Right cardiac atrium (tissue), 5 donors: Measurements from ENCODE around the gene ELMO1. TPM values are rescaled to one million over a fixed set of nuclear protein-coding genes. Genes with fewer than 3 reads are reported as not detected.
A peak's percentile ranks its signal among the peaks of the same experiment; 100 is the strongest.

Experiments
- ATAC-seq, 2 donors: fragments of 200-7000 bp; cut with Tn5 transposase; one replicate each; pipeline versions ENCODE4 v1.8.0 to v1.9.1; 2020; ENCODE audit warnings: moderate library complexity in 2 of 2, mild to moderate bottlenecking in 1 of 2
- DNase-seq, 3 donors: peaks; one replicate each; pipeline ENCODE4 v3.0.0-alpha.2; 2020
- H3K27ac ChIP-seq: one replicate; pipeline ENCODE4 v1.5.1; 2013; ENCODE audit warnings: mild to moderate bottlenecking, low read length, control low read depth, moderate library complexity
- H3K27me3 ChIP-seq: one replicate; pipeline ENCODE4 v1.6.1; 2013; ENCODE audit not compliant: control insufficient read depth, insufficient read depth
- H3K4me1 ChIP-seq: one replicate; pipeline ENCODE4 v1.6.1; 2013; ENCODE audit warnings: low read length; ENCODE audit not compliant: control insufficient read depth, insufficient read depth
- H3K4me3 ChIP-seq: one replicate; pipeline ENCODE4 v1.5.1; 2013; ENCODE audit warnings: low read length, control low read depth
- H3K9me3 ChIP-seq: one replicate; pipeline ENCODE4 v1.6.1; 2013; ENCODE audit warnings: low read length; ENCODE audit not compliant: control insufficient read depth
- WGBS: extraction: QIAGEN DNeasy Blood & Tissue Kit; methylation state at CpG from one replicate; pipeline ENCODE4 v1.1.7; 2013; 5-methylcytosine and 5-hydroxymethylcytosine counted together
- intact Hi-C, 4 donors: fragments of 100-400 bp; cut with DNase I; formaldehyde crosslinking; loops; one replicate each; pipeline versions ENCODE4 v1.11.0 to v1.14.0; 2022 to 2023
- polyA plus RNA-seq: library from polyadenylated mRNA; stranded (reverse); fragments of 200-250 nt; gene quantifications from one replicate; pipeline ENCODE4 v1.2.3, GENCODE V29; 2013
- total RNA-seq, 4 donors: library from RNA; stranded (reverse); fragmentation: NEBNext Ultra II Directional; extraction: Animal tissue kit (Norgen Biotek cat#: 25700); gene quantifications; one replicate each; pipeline ENCODE4 v1.2.1, GENCODE V29; 2021
- donor health status: healthy with polysubstance abuse.
- donor health status: DM: no; HTN: yes; CAD: no.
- donor health status: DM: no; HTN: no; CAD: no.
- donor health status: DM: no; HTN: yes; CAD: no; lungs with severe emphysema.
- donor health status: DM: yes; HTN: yes; CAD: no.

Gene ELMO1
- total and polyA plus RNA-seq, 5 donors, result 11.8 to 20.8 (median 18.8) TPM

DNA sequence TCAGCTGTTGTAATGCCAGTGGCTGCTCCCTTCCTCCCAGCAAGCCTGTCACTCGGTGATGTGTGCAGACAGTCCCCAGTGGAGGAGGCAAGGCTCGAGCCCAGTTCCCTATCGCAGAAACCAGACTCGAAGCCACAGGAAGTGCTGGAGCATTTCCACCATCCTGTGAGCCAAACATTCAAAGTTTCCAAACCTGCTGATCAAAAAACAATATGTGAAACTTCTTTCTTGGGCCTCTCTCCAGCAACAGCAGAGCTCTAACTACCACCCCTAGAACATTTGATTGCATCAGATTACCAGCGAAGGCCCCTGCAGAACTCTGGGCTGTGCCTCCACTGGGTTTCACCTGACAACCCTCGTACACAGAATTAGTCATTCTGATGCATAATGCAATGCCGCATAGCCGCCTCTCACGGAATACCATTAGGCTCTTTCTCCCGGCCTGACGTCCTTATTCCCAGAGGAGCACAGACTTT is 94.0 kb downstream of the ELMO1 start:
- intact Hi-C loops, result loop anchor here in 1 of 4 donors (10.0 kb wide), 2 partner anchors 70 to 90 kb away; partner anchors contain the start of gene ELMO1

DNA sequence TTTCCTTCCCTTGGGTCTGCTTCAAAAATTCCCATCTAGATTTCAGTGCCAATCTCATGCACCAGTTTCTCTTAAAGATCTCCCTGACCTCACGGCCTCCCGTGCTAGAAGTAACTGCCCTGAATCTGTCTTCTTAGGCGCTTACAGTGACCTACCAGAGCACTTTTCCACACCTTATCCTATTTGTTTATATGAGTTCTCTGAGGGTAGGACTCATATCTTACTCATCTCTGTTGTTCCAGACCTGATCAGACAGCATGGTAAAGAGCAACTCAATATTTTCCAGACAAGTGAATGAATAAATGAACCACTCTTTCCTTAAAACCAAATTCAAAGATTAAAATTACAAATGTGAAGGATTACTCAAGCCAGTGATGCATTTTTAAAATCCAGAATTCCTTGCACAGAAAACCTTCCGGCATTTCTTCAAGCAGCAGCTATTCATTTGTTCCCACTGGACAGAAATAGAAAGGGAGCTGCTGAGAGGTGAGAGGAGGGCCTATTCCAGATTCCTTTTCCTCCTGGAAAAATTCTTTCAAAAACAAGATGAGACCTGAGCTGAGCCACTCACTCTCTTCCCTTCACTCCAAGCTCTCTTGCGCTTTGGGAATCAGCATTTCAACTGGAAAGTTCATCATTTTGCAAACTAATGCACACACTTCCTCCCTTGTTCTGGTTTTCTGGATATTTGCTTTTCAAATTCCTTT is 94.6 kb downstream of the ELMO1 start:
- Histone ChIP-seq H3K4me1 (peaks cover 11% of the 10 kb centered on the region), H3K9me3 (no peaks in the 10 kb centered on the region), H3K27me3 (no peaks in the 10 kb centered on the region), H3K27ac (peak overlapping the region; percentile 65), H3K4me3 (no peak overlapping the region)
- 54% methylated on average over 5 of the region's 5 CpGs for WGBS
- intact Hi-C loops, result loop anchor here in 1 of 4 donors (10.0 kb wide), 2 partner anchors 69 to 91 kb away; partner anchors contain the start of gene ELMO1
- ATAC-seq (peak in 1 of 2 donors; percentile 55), DNase-seq (no peak)

More for the DNA sequence above, 94.0 kb downstream of the ELMO1 start:
- DNase-seq, result peak; percentile 88 to 93 (median 93)
- H3K4me3 ChIP-seq, result no peak overlapping the region
- WGBS, result 20% methylated on average over 11 of the region's 11 CpGs
- H3K4me1 ChIP-seq, result peaks cover 12% of the 10 kb centered on the region
- H3K27ac ChIP-seq, result peak overlapping the region; percentile 46
- no peaks in the 10 kb centered on the region for H3K9me3 ChIP-seq
- peak; percentile 98 for ATAC-seq
- no peaks in the 10 kb centered on the region for H3K27me3 ChIP-seq

DNA sequence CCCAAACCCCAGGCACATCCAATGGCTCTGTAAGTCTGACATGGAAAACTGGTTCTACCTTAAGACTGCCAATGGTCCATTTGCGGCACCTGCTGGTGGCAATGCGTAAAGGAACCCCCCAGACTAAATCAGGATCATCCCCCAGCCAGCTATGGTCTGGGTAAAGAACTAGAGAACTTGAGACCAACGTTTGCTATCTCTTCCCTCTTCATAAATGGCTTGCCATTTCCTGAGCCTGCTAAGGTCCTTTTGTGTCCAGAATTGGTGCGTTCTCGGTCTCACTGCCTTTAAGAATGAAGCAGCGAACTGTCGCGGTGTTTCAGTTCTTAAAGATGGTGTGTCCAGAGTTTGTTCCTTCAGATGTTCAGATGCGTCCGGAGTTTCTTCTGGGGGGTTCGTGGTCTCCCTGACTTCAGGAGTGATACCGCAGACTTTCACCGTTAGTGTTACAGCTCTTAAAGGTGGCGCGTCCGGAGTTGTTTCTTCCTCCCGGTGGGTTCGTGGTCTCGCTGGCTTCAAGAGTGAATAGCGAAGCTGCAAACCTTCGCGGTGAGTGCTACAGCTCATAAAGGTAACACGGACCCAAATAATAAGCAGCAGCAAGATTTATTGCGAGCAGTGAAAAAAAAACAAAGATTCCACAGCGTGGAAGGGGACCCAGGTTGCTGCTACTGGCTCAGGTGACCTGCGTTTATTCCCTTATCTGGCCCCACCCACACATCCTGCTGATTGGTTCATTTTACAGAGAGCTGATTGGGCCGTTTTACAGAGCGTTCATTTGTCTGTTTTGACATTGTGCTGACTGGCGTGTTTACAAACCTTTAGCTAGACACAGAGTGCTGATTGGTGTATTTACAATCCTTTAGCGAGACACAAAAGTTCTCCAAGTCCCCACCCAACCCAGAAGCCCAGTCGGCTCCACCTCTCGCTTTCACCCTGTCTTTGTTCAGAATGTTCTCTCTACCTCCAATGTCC is 95.4 kb downstream of the ELMO1 start:
- no peaks in the 10 kb centered on the region for H3K9me3 ChIP-seq
- no peaks in the 10 kb centered on the region for H3K27me3 ChIP-seq
- peak overlapping the region; percentile 80 for H3K27ac ChIP-seq
- DNase-seq, result peak in 2 of 3 donors; percentile 27 to 49
- peak; percentile 8 to 16 for ATAC-seq
- peaks cover 11% of the 10 kb centered on the region for H3K4me1 ChIP-seq
- 78% methylated on average over 32 of the region's 32 CpGs for WGBS
- intact Hi-C loops, result loop anchor here in 1 of 4 donors (10.0 kb wide), 2 partner anchors 68 to 92 kb away; partner anchors contain the start of gene ELMO1
- H3K4me3 ChIP-seq, result no peak overlapping the region

DNA sequence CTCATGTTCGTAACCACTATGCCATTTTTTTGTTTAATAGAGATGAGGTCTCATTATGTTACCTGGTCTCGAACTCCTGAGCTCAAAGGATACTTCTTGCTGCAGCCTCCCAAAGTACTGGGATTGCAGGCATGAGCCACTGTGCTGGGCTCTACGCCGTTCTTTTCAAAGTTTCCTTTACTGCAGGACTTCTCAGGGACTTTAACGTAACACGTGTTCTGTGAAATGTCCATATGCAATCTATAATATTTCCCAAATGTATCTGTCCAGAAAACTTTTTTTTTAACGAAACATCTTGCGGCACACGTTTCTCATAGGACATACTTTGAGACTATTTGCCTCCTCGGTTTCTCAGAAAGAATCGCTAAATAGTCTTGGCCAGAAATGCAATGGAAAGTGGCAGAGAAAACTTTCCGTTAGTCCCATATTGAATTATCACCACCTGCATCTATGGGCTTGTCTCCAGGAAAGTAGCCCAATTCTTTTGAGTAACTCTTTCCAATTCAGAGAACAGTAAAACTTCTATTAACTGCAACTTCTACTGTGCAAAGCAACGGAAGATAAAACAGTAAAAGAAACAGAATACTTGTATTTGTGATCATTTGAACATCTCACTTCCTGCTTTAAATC is 96.3 kb downstream of the ELMO1 start:
- 82% methylated on average over 13 of the region's 13 CpGs for WGBS
- Histone ChIP-seq H3K27ac (no peak overlapping the region), H3K4me1 (peaks cover 11% of the 10 kb centered on the region), H3K9me3 (no peaks in the 10 kb centered on the region), H3K4me3 (no peak overlapping the region), H3K27me3 (no peaks in the 10 kb centered on the region)
- ATAC-seq (no peak), DNase-seq (no peak)
- intact Hi-C loops, result loop anchor here in 1 of 4 donors (10.0 kb wide), 2 partner anchors 68 to 92 kb away; partner anchors contain the start of gene ELMO1

DNA sequence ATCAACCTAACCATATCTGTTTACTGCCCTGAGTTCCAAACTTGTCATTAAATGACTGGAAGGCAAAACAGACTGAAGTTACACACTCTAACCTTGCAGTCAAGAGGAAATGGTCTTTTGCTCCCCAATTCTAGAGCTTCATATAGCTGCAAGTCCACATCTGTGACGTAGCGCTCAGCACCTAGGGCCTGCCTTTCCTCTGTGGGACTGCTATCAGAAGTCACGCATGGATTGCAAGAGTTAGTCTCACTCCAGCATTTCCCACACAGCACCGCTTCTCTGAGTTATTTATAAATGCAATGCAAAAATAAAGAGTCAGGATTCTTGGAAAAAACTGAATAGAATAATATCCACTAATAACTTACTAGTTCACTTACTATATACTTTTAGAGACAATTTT is 96.9 kb downstream of the ELMO1 start:
- Histone ChIP-seq H3K9me3 (no peaks in the 10 kb centered on the region), H3K27me3 (no peaks in the 10 kb centered on the region), H3K4me1 (peaks cover 11% of the 10 kb centered on the region), H3K4me3 (no peak overlapping the region), H3K27ac (no peak overlapping the region)
- 82% methylated on average over 4 of the region's 4 CpGs for WGBS
- ATAC-seq, result no peak
- intact Hi-C loops, result loop anchor here in 1 of 4 donors (10.0 kb wide), 2 partner anchors 67 to 93 kb away; partner anchors contain the start of gene ELMO1
- DNase-seq, result no peak

DNA sequence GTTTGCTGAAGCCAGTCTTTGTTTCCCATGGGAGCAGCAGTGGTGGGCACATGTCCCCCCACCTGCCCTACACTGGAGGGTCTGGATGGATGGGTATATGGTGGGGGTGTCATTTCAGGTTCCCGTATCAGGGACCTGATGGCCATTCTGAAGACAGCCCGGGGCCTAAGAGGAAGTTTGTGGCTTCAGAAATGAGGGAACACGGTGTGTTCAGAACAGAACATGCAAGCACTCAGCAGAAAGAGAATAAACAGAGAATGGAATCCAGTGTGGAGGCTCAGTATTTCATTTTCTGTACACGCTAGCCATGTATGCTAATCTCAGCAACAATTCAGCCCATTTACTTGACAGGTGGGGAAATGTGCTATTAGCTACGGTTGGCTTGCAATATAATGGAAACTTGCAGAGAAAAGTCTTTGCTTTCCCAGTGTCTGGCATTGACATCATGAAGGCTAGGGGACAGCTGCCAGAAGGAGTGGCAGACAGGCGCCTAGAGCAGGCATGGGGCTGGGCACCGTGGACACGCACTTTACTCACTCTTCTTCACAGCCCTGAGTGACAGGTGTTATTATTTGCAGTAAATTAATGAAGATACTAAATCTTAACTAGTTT is 98.6 kb downstream of the ELMO1 start:
- no peaks in the 10 kb centered on the region for H3K9me3 ChIP-seq
- ATAC-seq (no peak), DNase-seq (no peak)
- H3K27ac ChIP-seq, result no peak overlapping the region
- H3K27me3 ChIP-seq, result no peaks in the 10 kb centered on the region
- H3K4me3 ChIP-seq, result no peak overlapping the region
- H3K4me1 ChIP-seq, result peaks cover 7% of the 10 kb centered on the region
- intact Hi-C loops, result loop anchor here in 1 of 4 donors (10.0 kb wide), 2 partner anchors 65 to 95 kb away; partner anchors contain the start of gene ELMO1
- WGBS, result 85% methylated on average over 8 of the region's 8 CpGs

DNA sequence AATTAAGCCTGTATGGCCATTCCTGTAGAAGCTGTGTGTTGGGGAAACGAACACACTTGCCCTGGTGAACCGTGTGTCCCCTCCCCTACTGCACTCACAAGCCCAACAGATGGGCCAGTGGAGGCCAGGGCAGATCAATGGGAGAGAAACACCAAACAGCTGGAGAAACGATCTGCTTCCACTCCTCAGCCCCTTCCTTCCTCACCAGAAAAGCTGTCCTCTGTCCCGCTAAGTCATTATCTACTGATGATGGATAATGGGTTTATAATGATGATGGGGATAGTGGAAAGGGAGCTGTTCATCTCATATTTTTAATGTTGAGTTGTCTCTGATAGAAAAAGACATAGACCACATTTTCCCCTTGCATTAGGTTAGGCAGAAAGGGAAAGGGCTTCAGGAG is 99.7 kb downstream of the ELMO1 start:
- intact Hi-C loops, result no loop called here
- ATAC-seq (no peak), DNase-seq (no peak)
- 46% methylated on average over 4 of the region's 4 CpGs for WGBS
- Histone ChIP-seq H3K4me1 (peaks cover 7% of the 10 kb centered on the region), H3K4me3 (no peak overlapping the region), H3K27ac (no peak overlapping the region), H3K27me3 (no peaks in the 10 kb centered on the region), H3K9me3 (no peaks in the 10 kb centered on the region)

DNA sequence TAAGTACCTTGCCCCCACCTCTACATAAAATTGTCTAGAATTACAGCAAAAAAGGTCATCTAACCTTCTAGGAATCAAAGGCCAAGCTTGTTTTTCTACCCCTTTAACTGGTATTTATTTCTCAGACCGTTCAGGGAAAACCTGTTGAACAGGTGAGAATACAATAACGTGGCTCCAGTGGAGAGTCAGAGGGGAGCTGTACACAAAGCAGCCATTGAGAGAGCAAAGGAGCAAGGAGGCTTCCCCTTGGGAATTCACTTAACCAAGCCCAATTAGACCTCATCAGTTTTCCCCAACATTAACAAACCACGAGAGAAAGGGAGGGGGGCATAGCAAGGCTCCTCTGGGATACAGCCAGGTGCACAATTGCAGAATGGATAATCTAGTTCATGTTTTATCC is 101.9 kb downstream of the ELMO1 start:
- Histone ChIP-seq H3K27ac (no peak overlapping the region), H3K9me3 (no peaks in the 10 kb centered on the region), H3K4me3 (no peak overlapping the region), H3K4me1 (peaks cover 3% of the 10 kb centered on the region), H3K27me3 (no peaks in the 10 kb centered on the region)
- intact Hi-C loops, result no loop called here
- ATAC-seq (no peak), DNase-seq (no peak)
- 84% methylated on average over 3 of the region's 3 CpGs for WGBS

DNA sequence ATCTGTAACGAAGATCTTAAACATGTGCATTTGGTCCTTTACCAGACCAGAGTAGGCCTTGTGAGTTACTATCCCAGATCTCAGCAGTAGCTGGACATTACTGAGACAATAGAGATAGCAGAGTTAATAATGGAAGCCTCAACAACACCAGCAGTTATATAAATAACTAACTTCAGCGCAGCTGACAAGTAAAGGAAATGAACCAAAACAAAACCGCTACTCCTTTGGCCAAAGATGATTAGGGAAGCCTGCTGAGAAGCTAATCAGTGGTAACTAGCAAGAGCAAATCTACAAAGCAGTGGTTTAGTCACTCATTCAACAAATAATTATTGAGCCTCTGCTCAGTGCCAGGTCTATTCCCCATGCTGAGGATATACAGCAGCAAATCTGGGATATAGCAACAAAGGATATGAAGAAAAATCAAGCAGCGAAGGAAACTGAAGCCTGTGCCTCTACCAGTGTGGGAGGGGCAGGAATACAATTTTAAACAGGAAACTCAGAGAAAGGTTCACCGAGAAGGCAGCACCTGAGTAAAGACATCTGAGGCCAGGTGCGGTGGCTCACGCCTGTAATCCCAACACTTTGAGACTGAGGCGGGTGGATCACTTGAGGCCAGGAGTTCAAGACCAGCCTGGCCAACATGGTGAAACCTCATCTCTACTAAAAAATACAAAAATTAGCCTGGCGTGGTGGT is 103.6 kb downstream of the ELMO1 start:
- H3K4me3 ChIP-seq, result no peak overlapping the region
- no peaks in the 10 kb centered on the region for H3K9me3 ChIP-seq
- H3K27ac ChIP-seq, result peak overlapping the region; percentile 61
- no peaks in the 10 kb centered on the region for H3K27me3 ChIP-seq
- 58% methylated on average over 9 of the region's 9 CpGs for WGBS
- intact Hi-C loops, result no loop called here
- DNase-seq, result no peak
- ATAC-seq, result peak; percentile 54 to 61
- H3K4me1 ChIP-seq, result peaks cover 3% of the 10 kb centered on the region
